H1 (cell line): Measurements from ENCODE around the gene SLC39A11. TPM values are rescaled to one million over a fixed set of nuclear protein-coding genes. Genes with fewer than 3 reads are reported as not detected.

ENCODE experiments used
- CTCF ChIA-PET: fragments of 300-600 bp; sonication (Branson Sonifier 250); formaldehyde crosslinking; loops from one replicate; lab custom pipeline; 2021; ENCODE audit not compliant: partially characterized antibody; lab: Charles Lee
- POLR2A ChIA-PET: fragments of 300-600 bp; sonication (Branson Sonifier 250); formaldehyde crosslinking; loops from one replicate; lab custom pipeline; 2021; ENCODE audit warnings: inconsistent platforms; ENCODE audit not compliant: partially characterized antibody; lab: Charles Lee
- DNase-seq, 2 experiments: peaks; one replicate each; pipeline versions ENCODE4 v3.0.0 to v3.0.0-alpha.2; 2010 to 2022; ENCODE audit warnings: low spot score in 2 of 2, low read depth in 1 of 2, mixed read lengths in 1 of 2
- FAIRE-seq: peaks from 2 replicates; lab custom pipeline; 2011; peaks lifted over from hg19 to GRCh38; lab: Jason Lieb, UNC
- H2AFZ ChIP-seq: 2 replicates; pipeline ENCODE4 v1.8.1; 2012; ENCODE audit warnings: low read length, inconsistent platforms
- H2AK5ac ChIP-seq: 2 replicates; pipeline ENCODE4 v1.6.1; 2013; ENCODE audit warnings: low read depth, low read length
- H2BK120ac ChIP-seq: replicated peaks from 2 replicates; pipeline ENCODE3; 2013; ENCODE audit warnings: low read depth, low read length, inconsistent platforms
- H2BK12ac ChIP-seq: 2 replicates; pipeline ENCODE4 v1.6.1; 2013; ENCODE audit warnings: low read depth, low read length
- H2BK15ac ChIP-seq: 2 replicates; pipeline ENCODE4 v1.6.1; 2013; ENCODE audit warnings: low read length
- H2BK20ac ChIP-seq: 2 replicates; pipeline ENCODE4 v1.6.1; 2013; ENCODE audit warnings: low read length
- H2BK5ac ChIP-seq: 2 replicates; pipeline ENCODE4 v1.6.1; 2013; ENCODE audit warnings: low read depth, low read length
- H3K14ac ChIP-seq: 2 replicates; pipeline ENCODE4 v1.6.1; 2013; ENCODE audit warnings: inconsistent platforms; ENCODE audit not compliant: insufficient read length
- H3K18ac ChIP-seq: 2 replicates; pipeline ENCODE4 v1.6.1; 2013; ENCODE audit warnings: low read length; ENCODE audit errors: extremely low read depth
- H3K23ac ChIP-seq: 2 replicates; pipeline ENCODE4 v1.6.1; 2013; ENCODE audit warnings: inconsistent platforms; ENCODE audit not compliant: insufficient read length
- H3K23me2 ChIP-seq: 2 replicates; pipeline ENCODE4 v1.6.1; 2013; ENCODE audit warnings: low read depth, low read length
- H3K27ac ChIP-seq: 2 replicates; pipeline ENCODE4 v1.6.1; 2011; ENCODE audit warnings: low read depth, low read length, inconsistent platforms
- H3K27me3 ChIP-seq, 4 experiments: replicated peaks in 1 of 4; 1 replicate in 1 of 4; 2 replicates in 3 of 4; pipeline versions ENCODE4 v1.6.1 to v1.8.1; 2011 to 2013; ENCODE audit warnings: low read length in 3 of 4, mild to moderate bottlenecking in 3 of 4, inconsistent platforms in 2 of 4, mixed read lengths in 2 of 4, moderate library complexity in 1 of 4; ENCODE audit not compliant: control insufficient read depth in 3 of 4, insufficient read depth in 3 of 4; ENCODE audit errors: extremely low read depth in 1 of 4
- H3K36me3 ChIP-seq, 4 experiments: 2 replicates each; pipeline versions ENCODE4 v1.6.1 to v1.8.1; 2011 to 2013; ENCODE audit warnings: mild to moderate bottlenecking in 4 of 4, low read length in 3 of 4, moderate library complexity in 2 of 4, control low read depth in 1 of 4, inconsistent platforms in 1 of 4; ENCODE audit not compliant: insufficient read depth in 4 of 4, control insufficient read depth in 2 of 4
- H3K4ac ChIP-seq: replicated peaks from 2 replicates; pipeline ENCODE3; 2013; ENCODE audit warnings: low read length, low read depth, mixed read lengths, inconsistent platforms; ENCODE audit not compliant: insufficient read length
- H3K4me1 ChIP-seq, 4 experiments: replicated peaks in 1 of 4; 1 replicate in 1 of 4; 2 replicates in 3 of 4; pipeline versions ENCODE4 v1.6.1 to v1.8.1; 2011 to 2013; ENCODE audit warnings: low read length in 3 of 4, inconsistent platforms in 2 of 4, mixed read lengths in 1 of 4; ENCODE audit not compliant: insufficient read depth in 4 of 4, control insufficient read depth in 3 of 4
- H3K4me2 ChIP-seq, 2 experiments: 2 replicates each; pipeline versions ENCODE4 v1.6.1 to v1.8.1; 2011 to 2013; ENCODE audit warnings: low read depth in 2 of 2, low read length in 2 of 2, control low read depth in 1 of 2, inconsistent platforms in 1 of 2, mild to moderate bottlenecking in 1 of 2; ENCODE audit not compliant: insufficient read depth in 1 of 2
- H3K4me3 ChIP-seq, 4 experiments: fragments of 200-600, 300-600 bp in 1 of 4; sonication (generic), shearing (Covaris generic), sonication (Bioruptor Twin) in 1 of 4; 2 replicates each; pipeline versions ENCODE4 v1.5.1 to v1.8.1; 2011 to 2016; ENCODE audit warnings: low read length in 4 of 4, low read depth in 3 of 4, control low read depth in 2 of 4, inconsistent platforms in 2 of 4, mild to moderate bottlenecking in 2 of 4, mixed read lengths in 1 of 4, moderate library complexity in 1 of 4; ENCODE audit not compliant: insufficient read depth in 2 of 4; ENCODE audit errors: extremely low read depth in 1 of 4
- H3K56ac ChIP-seq: replicated peaks from 2 replicates; pipeline ENCODE3; 2013; ENCODE audit warnings: low read depth, mild to moderate bottlenecking, mixed read lengths, low read length, inconsistent platforms; ENCODE audit not compliant: insufficient read length
- H3K79me1 ChIP-seq: 2 replicates; pipeline ENCODE4 v1.6.1; 2013; ENCODE audit warnings: low read depth, low read length, control low read depth
- H3K79me2 ChIP-seq, 2 experiments: 2 replicates each; pipeline versions ENCODE4 v1.6.1 to v1.8.1; 2012 to 2013; ENCODE audit warnings: low read length in 2 of 2, mild to moderate bottlenecking in 2 of 2, inconsistent platforms in 1 of 2; ENCODE audit not compliant: insufficient read depth in 2 of 2, control insufficient read depth in 1 of 2
- H3K9ac ChIP-seq, 4 experiments: replicated peaks in 1 of 4; 1 replicate in 1 of 4; 2 replicates in 3 of 4; pipeline versions ENCODE4 v1.6.1 to v1.8.1; 2011 to 2013; ENCODE audit warnings: low read depth in 3 of 4, low read length in 3 of 4, control low read depth in 2 of 4, mild to moderate bottlenecking in 2 of 4, moderate library complexity in 2 of 4, inconsistent platforms in 1 of 4; ENCODE audit errors: extremely low read depth in 1 of 4
- H3K9me3 ChIP-seq, 2 experiments: 2 replicates each; pipeline versions ENCODE4 v1.6.1 to v1.8.1; 2012 to 2013; ENCODE audit warnings: mild to moderate bottlenecking in 2 of 2, moderate library complexity in 2 of 2, control low read depth in 1 of 2, inconsistent platforms in 1 of 2, low read depth in 1 of 2, low read length in 1 of 2, mixed read lengths in 1 of 2; ENCODE audit not compliant: insufficient read depth in 2 of 2
- H4K20me1 ChIP-seq, 2 experiments: replicated peaks in 1 of 2; 2 replicates each; pipeline versions ENCODE3 to v1.8.1; 2011 to 2013; ENCODE audit warnings: inconsistent platforms in 2 of 2, low read length in 2 of 2, mild to moderate bottlenecking in 1 of 2; ENCODE audit not compliant: insufficient read depth in 2 of 2, control insufficient read depth in 1 of 2
- H4K5ac ChIP-seq: 2 replicates; pipeline ENCODE4 v1.6.1; 2013; ENCODE audit warnings: low read length, low read depth, mixed read lengths, inconsistent platforms; ENCODE audit not compliant: insufficient read length
- H4K8ac ChIP-seq: 2 replicates; pipeline ENCODE4 v1.8.0; 2013; ENCODE audit warnings: mild to moderate bottlenecking, moderate library complexity, low read length, inconsistent platforms; ENCODE audit not compliant: insufficient read depth; ENCODE audit errors: extremely low read depth
- H4K91ac ChIP-seq: replicated peaks from 2 replicates; pipeline ENCODE3; 2013; ENCODE audit warnings: low read length, mixed read lengths, inconsistent platforms; ENCODE audit not compliant: insufficient read length
- CBX5 ChIP-seq: fragments of 300-800, 300-1000 bp; sonication (generic); IDR thresholded peaks from 2 replicates; pipeline ENCODE4 v1.7.1; 2016; ENCODE audit warnings: antibody characterized with exemption, low read length, low read depth
- CHD1 ChIP-seq: IDR thresholded peaks from 2 replicates; pipeline ENCODE4 v1.6.1; 2012; ENCODE audit warnings: low read depth, low read length, improper control_type of control experiment
- EGR1 ChIP-seq: IDR thresholded peaks from 2 replicates; pipeline ENCODE4 v1.6.1; 2011; ENCODE audit warnings: low read depth, low read length, borderline replicate concordance
- EP300 ChIP-seq, 2 experiments: IDR thresholded peaks; 1 replicate in 1 of 2; 2 replicates in 1 of 2; pipeline ENCODE4 v1.6.1; 2011 to 2012; ENCODE audit warnings: low read depth in 2 of 2, low read length in 2 of 2, mild to moderate bottlenecking in 2 of 2, borderline replicate concordance in 1 of 2, inconsistent platforms in 1 of 2, moderate library complexity in 1 of 2
- GABPA ChIP-seq: IDR thresholded peaks from 2 replicates; pipeline ENCODE4 v1.6.1; 2011; ENCODE audit warnings: mild to moderate bottlenecking, low read length, moderate library complexity, borderline replicate concordance; ENCODE audit not compliant: insufficient read depth
- SP2 ChIP-seq: IDR thresholded peaks from 2 replicates; pipeline ENCODE4 v1.6.1; 2012; ENCODE audit warnings: mild to moderate bottlenecking, low read length, inconsistent platforms
- YY1 ChIP-seq: IDR thresholded peaks from 2 replicates; pipeline ENCODE4 v1.6.1; 2011; ENCODE audit warnings: low read depth, mild to moderate bottlenecking, low read length
- WGBS, 2 experiments: shearing (Covaris generic) in 1 of 2; methylation state at CpG; one replicate each; pipeline versions ENCODE4 v1.1.6 to v1.1.7; 2013 to 2015; ENCODE audit warnings: low lambda C conversion rate in 2 of 2, mixed read lengths in 2 of 2, inconsistent platforms in 1 of 2, low coverage in 1 of 2, missing lambda C conversion rate in 1 of 2; ENCODE audit not compliant: insufficient replicate concordance in 2 of 2, insufficient coverage in 1 of 2, insufficient read length in 1 of 2; ENCODE audit errors: extremely low coverage in 1 of 2, missing lambda C conversion rate in 1 of 2; 5-methylcytosine and 5-hydroxymethylcytosine counted together
- polyA plus RNA-seq, 7 experiments: library from polyadenylated mRNA; depleted of rRNA in 3 of 7; stranded (reverse) in 5 of 7; unstranded in 2 of 7; fragments of >200 nt in 5 of 7; fragments of 200-250 nt in 2 of 7; gene quantifications; 1 replicate in 5 of 7; 2 replicates in 1 of 7; 4 replicates in 1 of 7; pipeline versions ENCODE4 v1.2.1 to v1.2.3, GENCODE V29; 2011 to 2013; ENCODE audit warnings: missing spikeins in 2 of 7, mixed read lengths in 2 of 7
- total RNA-seq: library from RNA; stranded (reverse); fragmentation: NEBNext Ultra II Directional; extraction: Animal tissue kit (Norgen Biotek cat#: 25700); gene quantifications from 2 replicates; pipeline ENCODE4 v1.2.1, GENCODE V29; 2021
- TF ChIP-seq, protein P1 (sequence below), 3 experiments: IDR thresholded peaks; 1 replicate in 2 of 3; 2 replicates in 1 of 3; pipeline versions ENCODE4 v1.5.1 to v1.6.1; 2011; ENCODE audit warnings: low read length in 3 of 3, mild to moderate bottlenecking in 3 of 3, inconsistent platforms in 2 of 3, low read depth in 1 of 3, moderate library complexity in 1 of 3; ENCODE audit not compliant: insufficient read depth in 1 of 3; ENCODE audit errors: control extremely low read depth in 1 of 3

Gene SLC39A11
- total and polyA plus RNA-seq, 2 of the 8 experiments (the other 6 are each of a cell fraction or from before 2014, with no cell fraction given): 12.2 to 19.6 TPM

DNA sequence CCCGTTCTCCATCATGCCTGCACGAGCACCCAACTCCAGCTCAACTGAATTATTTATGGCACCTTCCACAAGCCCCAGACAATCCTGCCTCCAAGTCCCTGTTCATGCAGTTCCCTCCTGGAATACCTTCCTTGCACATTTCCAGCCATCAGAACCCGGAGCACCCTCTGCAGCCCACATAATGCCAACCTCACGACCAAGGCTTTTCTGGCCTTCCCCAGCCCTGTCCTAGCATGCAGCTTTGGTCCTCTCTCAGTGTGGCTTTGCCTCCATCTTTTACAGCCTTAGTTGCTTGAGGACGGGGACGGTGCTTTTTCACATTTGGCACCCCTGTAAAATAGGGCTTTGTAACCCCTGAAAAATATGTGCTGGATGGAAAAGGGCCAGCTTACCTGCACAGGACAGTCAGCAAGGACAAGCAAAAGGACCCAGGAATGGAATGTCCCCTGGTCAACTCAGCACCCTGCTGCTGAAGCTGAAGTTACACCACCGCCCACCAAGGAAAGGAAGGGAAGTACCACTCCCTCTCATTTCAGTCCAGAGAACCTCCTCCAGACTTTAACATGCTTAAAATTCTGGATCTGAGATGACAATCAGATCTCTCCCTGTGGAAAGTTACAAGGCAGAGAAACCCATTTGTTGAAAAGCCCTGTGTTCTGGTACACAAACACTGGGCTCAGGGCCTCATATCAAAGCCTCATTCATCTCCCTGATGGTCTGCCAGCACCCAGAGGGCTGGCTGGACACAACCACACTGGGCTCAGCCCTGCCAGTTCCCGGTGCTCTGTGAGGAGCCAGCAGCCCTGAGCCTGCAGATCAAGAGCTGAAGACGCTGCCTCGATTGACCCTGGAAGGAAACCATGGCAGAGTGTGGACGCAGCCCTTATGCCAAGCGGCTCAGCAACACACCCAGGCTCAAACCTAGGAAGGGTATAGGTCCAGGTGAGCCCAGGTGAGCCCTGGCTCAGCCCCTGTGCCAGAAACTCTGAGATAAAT is 2.9 kb downstream of the SLC39A11 start:
- H3K56ac ChIP-seq: no peak overlapping the region
- H3K23ac ChIP-seq: no peak overlapping the region
- no peak overlapping the region for H4K5ac ChIP-seq
- no peak overlapping the region for H2AFZ ChIP-seq
- H4K20me1 ChIP-seq: no peaks in the 10 kb centered on the region
- no peak overlapping the region; the same call in 1 of the 2 replicates for H2BK20ac ChIP-seq
- H3K9ac ChIP-seq: no peak overlapping the region
- no peak overlapping the region; the same call in 1 of the 2 replicates for H3K18ac ChIP-seq
- no peak overlapping the region for H3K14ac ChIP-seq
- H3K4ac ChIP-seq: no peak overlapping the region
- H2BK15ac ChIP-seq: no peak overlapping the region
- H3K23me2 ChIP-seq: peaks cover 8% of the 10 kb centered on the region
- H2BK12ac ChIP-seq: no peak overlapping the region
- peaks cover 7 to 9% (median 8%) of the 10 kb centered on the region in 4 experiments for H3K4me1 ChIP-seq
- no peak overlapping the region for H4K8ac ChIP-seq
- no peak overlapping the region for H3K4me3 ChIP-seq
- 81% methylated on average over 12 of the region's 12 CpGs; no CpG with 5 or more reads in 1 of the 2 experiments for WGBS, 2 experiments
- DNase-seq: no peak
- no peak overlapping the region for H3K4me2 ChIP-seq
- no peak overlapping the region for H2AK5ac ChIP-seq
- H3K79me2 ChIP-seq: peaks cover 0 to 4% of the 10 kb centered on the region in 2 experiments; a peak in 1 of 4 replicates
- H3K27me3 ChIP-seq: 0 out of 7 replicates have a peak, but pooled peaks cover 0 to 2% (median 0%) of the 10 kb centered on the region in 4 experiments
- ChIA-PET CTCF (interaction anchor here (0.6 to 1.9 kb wide), 3 partner anchors 67 to 110 kb away, joined by 3 to 6 read pairs (median 3); no protein-coding TSS in a partner anchor), POLR2A (no interaction called here)
- H3K79me1 ChIP-seq: no peaks in the 10 kb centered on the region
- no peak for FAIRE-seq
- no peak overlapping the region for H4K91ac ChIP-seq
- H3K9me3 ChIP-seq: no peaks in the 10 kb centered on the region
- no peak overlapping the region for H2BK120ac ChIP-seq
- no peak overlapping the region; the same call in 1 of the 2 replicates for H2BK5ac ChIP-seq
- no peak overlapping the region for H3K27ac ChIP-seq
- peaks cover 0 to 5% (median under 1%) of the 10 kb centered on the region in 4 experiments; a peak in 5 of 8 replicates for H3K36me3 ChIP-seq
- no peak for TF ChIP-seq SP2
- no peak for TF ChIP-seq CBX5
- no peak for TF ChIP-seq GABPA
- TF ChIP-seq, protein P1, sequence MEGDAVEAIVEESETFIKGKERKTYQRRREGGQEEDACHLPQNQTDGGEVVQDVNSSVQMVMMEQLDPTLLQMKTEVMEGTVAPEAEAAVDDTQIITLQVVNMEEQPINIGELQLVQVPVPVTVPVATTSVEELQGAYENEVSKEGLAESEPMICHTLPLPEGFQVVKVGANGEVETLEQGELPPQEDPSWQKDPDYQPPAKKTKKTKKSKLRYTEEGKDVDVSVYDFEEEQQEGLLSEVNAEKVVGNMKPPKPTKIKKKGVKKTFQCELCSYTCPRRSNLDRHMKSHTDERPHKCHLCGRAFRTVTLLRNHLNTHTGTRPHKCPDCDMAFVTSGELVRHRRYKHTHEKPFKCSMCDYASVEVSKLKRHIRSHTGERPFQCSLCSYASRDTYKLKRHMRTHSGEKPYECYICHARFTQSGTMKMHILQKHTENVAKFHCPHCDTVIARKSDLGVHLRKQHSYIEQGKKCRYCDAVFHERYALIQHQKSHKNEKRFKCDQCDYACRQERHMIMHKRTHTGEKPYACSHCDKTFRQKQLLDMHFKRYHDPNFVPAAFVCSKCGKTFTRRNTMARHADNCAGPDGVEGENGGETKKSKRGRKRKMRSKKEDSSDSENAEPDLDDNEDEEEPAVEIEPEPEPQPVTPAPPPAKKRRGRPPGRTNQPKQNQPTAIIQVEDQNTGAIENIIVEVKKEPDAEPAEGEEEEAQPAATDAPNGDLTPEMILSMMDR (IDR thresholded peaks at IDR 0.05; ENCODE audit: control extremely low read depth in 1 of 3, insufficient read depth in 1 of 3, low read depth in 1 of 3, low read length in 3 of 3): no peak
- no peak for TF ChIP-seq EP300 (IDR thresholded peaks at IDR 0.05; ENCODE audit: borderline replicate concordance in 1 of 2, low read depth in 2 of 2, low read length in 2 of 2)
- TF ChIP-seq EGR1: no peak
- TF ChIP-seq YY1: no peak
- TF ChIP-seq CHD1: no peak
